ENCODE measurements around the gene MRTFA. TPM values are rescaled to one million over a fixed set of nuclear protein-coding genes. Genes with fewer than 3 reads are reported as not detected.
A peak's percentile ranks its signal among the peaks of the same experiment; 100 is the strongest.

Gene MRTFA
- total RNA-seq, 1 donor from 2014 or later, result 11.3 TPM

- H3F3A ChIP-seq (ENCODE audit: low read depth), result peaks cover 40% of the 10 kb centered on the region
- peaks cover 63% of the 10 kb centered on the region for H3K4me1 Mint-ChIP-seq
- H3K27ac Mint-ChIP-seq, result peak overlapping the region; percentile 86
- H3K27ac ChIP-seq, result no peak overlapping the region
- peaks cover 25% of the 10 kb centered on the region for H3K27me3 Mint-ChIP-seq (ENCODE audit: insufficient read depth, low read depth)
- no peaks in the 10 kb centered on the region for H3K9me3 ChIP-seq (ENCODE audit: low read depth)
- no peaks in the 10 kb centered on the region for H3K79me2 ChIP-seq (ENCODE audit: low read depth)
- no peak overlapping the region for H3K9ac ChIP-seq
- no peaks in the 10 kb centered on the region for H4K20me1 ChIP-seq (ENCODE audit: low read depth)
- no peaks in the 10 kb centered on the region for H3K36me3 ChIP-seq
- peak overlapping the region; percentile 64 for H3K4me3 Mint-ChIP-seq
- H3K4me3 ChIP-seq, result no peak overlapping the region
- H2AFZ ChIP-seq (replicated peaks), result no peak overlapping the region
- no peak overlapping the region for H3K4me2 ChIP-seq
- H3K27me3 ChIP-seq, result no peaks in the 10 kb centered on the region
- no peak for DNase-seq (ENCODE audit: low spot score)
- peaks cover 10% of the 10 kb centered on the region for H3K36me3 Mint-ChIP-seq
- peaks cover 6% of the 10 kb centered on the region for H3K9me3 Mint-ChIP-seq
- TF ChIP-seq EZH2phosphoT487 (IDR thresholded peaks at IDR 0.05), result no peak
- no peak for TF ChIP-seq EZH2 (IDR thresholded peaks at IDR 0.05)
- no peak for TF ChIP-seq CTCF (IDR thresholded peaks at IDR 0.05)
- H3K4me1 ChIP-seq, result peaks cover 49% of the 10 kb centered on the region
Measured at GRCh38 chr22:40681451-40681850, 44.9 kb upstream of the MRTFA start.

- Histone ChIP-seq H3K4me1 (peaks cover 49% of the 10 kb centered on the region), H3K36me3 (no peaks in the 10 kb centered on the region), H3K27ac (no peak overlapping the region), H3K27me3 (no peaks in the 10 kb centered on the region), H3F3A (ENCODE audit: low read depth) (peaks cover 40% of the 10 kb centered on the region), H3K4me2 (peak overlapping the region; percentile 66), H4K20me1 (ENCODE audit: low read depth) (no peaks in the 10 kb centered on the region), H3K9me3 (ENCODE audit: low read depth) (no peaks in the 10 kb centered on the region), H3K9ac (no peak overlapping the region), H3K79me2 (ENCODE audit: low read depth) (no peaks in the 10 kb centered on the region), H2AFZ (replicated peaks) (no peak overlapping the region), H3K4me3 (peak overlapping the region; percentile 21)
- Mint-ChIP-seq H3K9me3 (peaks cover 6% of the 10 kb centered on the region), H3K36me3 (peaks cover 10% of the 10 kb centered on the region), H3K27me3 (ENCODE audit: insufficient read depth, low read depth) (peaks cover 27% of the 10 kb centered on the region), H3K27ac (peak overlapping the region; percentile 82), H3K4me3 (peak overlapping the region; percentile 86), H3K4me1 (peaks cover 61% of the 10 kb centered on the region)
- TF ChIP-seq EZH2 (IDR thresholded peaks at IDR 0.05), result no peak
- TF ChIP-seq EZH2phosphoT487 (IDR thresholded peaks at IDR 0.05), result no peak
- no peak for TF ChIP-seq CTCF (IDR thresholded peaks at IDR 0.05)
- DNase-seq (ENCODE audit: low spot score), result no peak
Measured at GRCh38 chr22:40680819-40681183, 44.3 kb upstream of the MRTFA start.

GRCh38 chr22:40679964-40680818 lies 43.7 kb upstream of the MRTFA start:
- Histone ChIP-seq H3F3A (ENCODE audit: low read depth) (peaks cover 40% of the 10 kb centered on the region), H3K4me3 (peak overlapping the region; percentile 21), H3K27me3 (no peaks in the 10 kb centered on the region), H4K20me1 (ENCODE audit: low read depth) (no peaks in the 10 kb centered on the region), H2AFZ (replicated peaks) (no peak overlapping the region), H3K9me3 (ENCODE audit: low read depth) (no peaks in the 10 kb centered on the region), H3K4me1 (peaks cover 49% of the 10 kb centered on the region), H3K27ac (peak overlapping the region; percentile 7), H3K36me3 (no peaks in the 10 kb centered on the region), H3K9ac (no peak overlapping the region), H3K79me2 (ENCODE audit: low read depth) (no peaks in the 10 kb centered on the region), H3K4me2 (peak overlapping the region; percentile 66)
- DNase-seq (ENCODE audit: low spot score), result peak; percentile 69
- H3K36me3 Mint-ChIP-seq, result peaks cover 10% of the 10 kb centered on the region
- H3K27me3 Mint-ChIP-seq (ENCODE audit: insufficient read depth, low read depth), result peaks cover 27% of the 10 kb centered on the region
- TF ChIP-seq CTCF (IDR thresholded peaks at IDR 0.05) (no peak), EZH2phosphoT487 (IDR thresholded peaks at IDR 0.05) (no peak), EZH2 (IDR thresholded peaks at IDR 0.05) (no peak)
- peak overlapping the region; percentile 86 for H3K4me3 Mint-ChIP-seq
- H3K9me3 Mint-ChIP-seq, result peaks cover 3% of the 10 kb centered on the region
- peaks cover 58% of the 10 kb centered on the region for H3K4me1 Mint-ChIP-seq
- H3K27ac Mint-ChIP-seq, result peak overlapping the region; percentile 82
